Measurements from ENCODE around the gene OR8B4.
A peak's percentile ranks its signal among the peaks of the same experiment; 100 is the strongest.
"Not testable (repeated sequence)": the region's sequence is repeated elsewhere in the genome, so short reads cannot be mapped to it uniquely, and the experiment has no call there.

Gene OR8B4

DNA sequence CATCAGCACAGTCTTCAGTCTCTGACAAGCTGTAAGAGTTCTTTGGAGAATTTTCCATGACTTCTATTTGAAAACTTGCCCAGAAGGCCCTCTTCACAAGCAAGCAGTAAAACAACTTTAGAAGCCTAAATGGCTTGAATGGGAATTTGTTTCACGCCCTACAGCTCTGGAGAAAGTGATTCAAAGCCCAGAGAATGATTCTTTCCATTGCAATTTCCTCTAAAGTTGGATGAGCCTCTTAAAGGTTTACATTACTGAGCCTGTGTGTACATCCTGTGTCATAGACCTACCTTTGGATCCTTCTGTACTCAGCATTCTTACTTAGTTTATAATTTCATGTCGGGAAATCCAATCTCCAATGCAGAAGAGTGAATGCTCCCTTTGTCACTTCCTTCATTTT lies 19.1 kb downstream of the OR8B4 start:
- no peak for DNase-seq (ENCODE audit: low read depth in 2 of 2)

DNA sequence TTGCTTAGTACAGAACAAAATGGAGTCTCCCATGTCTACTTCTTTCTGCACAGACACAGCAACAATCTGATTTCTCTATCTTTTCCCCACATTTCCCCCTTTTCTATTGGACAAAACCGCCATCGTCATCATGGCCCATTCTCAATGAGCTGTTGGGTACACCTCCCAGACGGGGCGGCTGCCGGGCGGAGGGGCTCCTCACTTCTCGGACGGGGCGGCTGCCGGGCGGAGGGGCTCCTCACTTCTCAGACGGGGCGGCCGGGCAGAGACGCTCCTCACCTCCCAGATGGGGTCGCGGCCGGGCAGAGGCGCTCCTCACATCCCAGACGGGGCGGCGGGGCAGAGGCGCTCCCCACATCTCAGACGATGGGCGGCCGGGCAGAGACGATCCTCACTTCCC lies 21.5 kb downstream of the OR8B4 start:
- not testable (repeated sequence) for DNase-seq (ENCODE audit: low read depth in 2 of 2)

DNA sequence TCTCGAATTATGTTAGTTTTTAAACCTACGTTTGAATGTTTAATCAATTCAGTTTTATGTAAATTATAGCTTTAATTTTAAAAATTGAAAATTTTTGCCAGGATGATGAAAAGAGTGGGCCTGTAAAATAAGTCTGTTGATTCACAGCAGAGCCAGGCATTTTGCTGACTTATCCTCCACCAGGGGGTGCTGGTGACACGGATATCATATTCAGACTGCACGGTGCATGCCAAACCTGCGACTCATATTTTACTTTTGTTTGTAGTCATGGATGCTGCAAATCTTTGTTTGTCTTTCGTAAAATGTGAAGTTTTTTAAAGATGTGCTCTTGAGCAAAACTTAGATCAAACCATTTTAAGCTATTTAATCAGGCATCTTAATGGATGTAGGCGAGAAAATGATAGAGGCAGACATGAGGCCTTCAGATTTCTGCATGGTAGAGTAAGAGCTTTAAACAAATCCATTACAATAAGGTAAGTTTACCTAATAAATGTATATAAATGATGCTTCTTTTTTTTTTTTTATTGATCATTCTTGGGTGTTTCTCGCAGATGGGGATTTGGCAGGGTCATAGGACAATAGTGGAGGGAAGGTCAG lies 22.2 kb downstream of the OR8B4 start:
- peak; percentile 34 to 53 for DNase-seq (ENCODE audit: low read depth in 2 of 2)

DNA sequence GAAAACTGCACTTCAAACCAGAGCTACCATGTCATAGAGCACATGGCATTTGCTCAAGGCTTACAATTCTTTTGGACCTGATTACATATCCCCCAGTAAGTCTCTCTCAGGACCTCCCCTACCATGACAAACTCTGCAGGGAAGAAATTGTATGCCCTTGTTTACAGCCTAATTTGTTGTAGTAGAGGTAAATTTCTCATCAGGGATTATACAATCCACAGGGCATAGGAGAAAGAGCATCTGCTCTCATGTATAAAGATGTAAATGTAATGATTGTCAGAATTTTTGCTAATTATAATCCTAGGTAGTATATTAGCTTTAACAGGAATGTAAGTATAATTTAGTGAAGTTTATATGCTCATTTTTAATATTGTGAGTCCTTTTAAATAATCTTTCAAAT lies 25.7 kb downstream of the OR8B4 start, which contains the start of gene OR8B3:
Gene OR8B3, minus strand, starts transcription at position 101 of the 400 bp plus-strand sequence. CDS start 1,673 bp downstream, outside the sequence.
- DNase-seq (ENCODE audit: low read depth in 2 of 2): no peak

DNA sequence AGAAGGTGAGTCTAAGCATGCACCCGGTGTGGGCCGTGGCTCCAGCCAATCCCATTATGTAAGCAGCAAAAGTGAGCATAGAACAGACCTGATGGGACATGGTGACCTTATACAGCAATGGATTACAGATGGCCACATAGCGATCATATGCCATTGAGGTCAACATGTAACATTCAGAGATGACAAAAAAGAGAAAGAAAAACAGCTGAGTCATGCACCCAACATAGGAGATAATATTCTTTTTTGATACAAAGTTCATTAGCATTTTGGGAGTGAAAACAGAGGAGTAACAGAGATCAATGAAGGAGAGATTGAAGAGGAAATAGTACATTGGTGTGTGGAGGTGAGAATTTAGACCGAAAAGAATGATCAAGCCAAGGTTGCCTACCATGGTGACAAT lies 27.8 kb downstream of the OR8B4 start:
- not testable (repeated sequence) for DNase-seq (ENCODE audit: low read depth in 2 of 2)

DNA sequence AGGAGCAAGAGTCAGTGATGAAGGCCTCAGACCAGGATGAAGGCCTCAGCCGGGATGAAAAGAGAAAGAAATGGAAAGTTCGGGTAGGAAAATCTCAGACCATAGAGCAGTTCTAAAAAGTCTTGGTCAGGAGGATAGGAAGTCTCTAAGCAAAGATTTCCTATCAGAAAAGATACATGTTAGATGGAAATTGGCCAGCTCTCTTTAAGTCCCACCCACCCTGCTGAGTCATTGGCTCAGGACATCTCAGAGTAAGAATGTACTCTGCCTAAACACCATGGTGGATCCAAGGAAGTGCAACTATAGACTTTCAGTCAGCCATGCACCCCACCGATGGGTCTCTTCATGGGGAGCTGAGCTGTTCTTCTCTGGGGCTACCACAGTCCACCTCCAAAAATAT lies 30.3 kb downstream of the OR8B4 start:
- no peak for DNase-seq (ENCODE audit: low read depth in 2 of 2)

DNA sequence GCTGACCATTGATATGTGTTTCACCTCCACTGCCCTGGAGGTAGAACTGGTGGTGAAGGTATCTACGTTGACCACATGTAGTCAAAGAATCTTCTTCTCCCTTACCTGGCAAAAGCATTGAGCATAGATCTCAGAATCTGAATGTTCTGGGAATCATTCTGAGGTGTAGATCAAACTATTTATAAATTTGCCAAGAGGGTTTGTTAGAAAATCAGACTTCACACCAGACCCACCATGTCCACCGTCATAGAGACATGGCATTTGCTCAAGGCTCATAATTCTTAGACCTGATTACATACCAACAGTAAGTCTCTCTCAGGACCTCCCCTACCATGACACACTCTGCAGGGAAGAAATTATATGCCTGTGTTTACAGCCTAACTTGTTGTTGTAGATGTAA lies 40.3 kb downstream of the OR8B4 start, which contains the start of gene OR8B2:
Gene OR8B2, minus strand, starts transcription at position 101 of the 400 bp plus-strand sequence. CDS start 1,156 bp downstream, outside the sequence.
- no peak for DNase-seq (ENCODE audit: low read depth in 2 of 2)

DNA sequence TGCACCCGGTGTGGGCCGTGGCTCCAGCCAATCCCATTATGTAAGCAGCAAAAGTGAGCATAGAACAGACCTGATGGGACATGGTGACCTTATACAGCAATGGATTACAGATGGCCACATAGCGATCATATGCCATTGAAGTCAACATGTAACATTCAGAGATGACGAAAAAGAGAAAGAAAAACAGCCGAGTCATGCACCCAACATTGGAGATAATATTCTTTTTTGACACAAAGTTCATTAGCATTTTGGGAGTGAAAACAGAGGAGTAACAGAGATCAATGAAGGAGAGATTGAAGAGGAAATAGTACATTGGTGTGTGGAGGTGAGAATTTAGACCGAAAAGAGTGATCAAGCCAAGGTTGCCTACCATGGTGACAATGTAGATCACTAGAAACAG lies 41.8 kb downstream of the OR8B4 start:
- DNase-seq (ENCODE audit: low read depth in 2 of 2): not testable (repeated sequence)

DNA sequence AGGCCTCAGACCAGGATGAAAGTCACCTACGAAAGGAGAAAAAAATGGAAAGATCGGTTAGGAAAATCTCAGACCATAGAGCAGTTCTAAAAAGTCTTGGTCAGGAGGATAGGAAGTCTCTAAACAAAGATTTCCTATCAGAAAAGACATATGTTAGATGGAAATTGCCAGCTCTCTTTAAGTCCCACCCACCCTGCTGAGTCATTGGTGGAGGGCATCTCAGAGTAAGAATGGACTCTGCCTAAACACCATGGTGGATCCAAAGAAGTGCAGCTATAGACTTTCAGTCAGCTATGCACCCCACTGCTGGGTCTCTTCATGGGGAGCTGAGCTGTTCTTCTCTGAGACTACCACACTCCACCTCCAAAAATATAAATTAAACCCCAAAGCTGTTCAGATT lies 44.1 kb downstream of the OR8B4 start:
- DNase-seq (ENCODE audit: low read depth in 2 of 2): no peak

DNA sequence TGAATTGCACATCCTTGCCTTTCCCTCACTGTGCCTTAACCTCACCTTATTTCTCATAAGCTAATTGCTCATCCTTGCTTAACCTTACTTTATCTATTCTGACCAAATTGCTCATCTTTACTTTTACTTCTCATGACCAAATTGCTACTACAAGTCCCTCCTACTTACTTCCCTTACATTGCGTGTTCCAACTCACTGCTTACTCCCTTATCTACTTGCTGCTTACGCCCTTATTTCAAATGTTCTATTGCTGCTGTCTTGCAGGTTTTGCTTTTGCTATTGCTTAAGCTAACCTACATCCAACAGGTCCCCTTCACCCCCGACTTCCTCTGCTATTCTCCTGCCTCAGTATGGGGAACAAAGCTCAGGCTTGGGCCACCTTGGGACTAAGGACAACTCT lies 48.4 kb downstream of the OR8B4 start:
- DNase-seq (ENCODE audit: low read depth in 2 of 2): no peak

Measured in stimulated activated CD4-positive, alpha-beta T cell treated with anti-CD3 and anti-CD28 coated beads, Interleukin-15, amount 100 ng/mL, for 48 hours (primary cell).